Mesendoderm (in vitro differentiated cells): ENCODE results near the gene FBXW11.
A peak's percentile ranks its signal among the peaks of the same experiment; 100 is the strongest.

Experiments used
- DNase-seq: peaks from one replicate; pipeline ENCODE4 v3.0.0; 2013
- H2AK5ac ChIP-seq: 2 replicates; pipeline ENCODE4 v1.6.1; 2013; ENCODE audit warnings: low read length, inconsistent platforms
- H2BK120ac ChIP-seq: 2 replicates; pipeline ENCODE4 v1.6.1; 2013; ENCODE audit warnings: low read depth, mild to moderate bottlenecking, low read length, moderate library complexity, mixed read lengths
- H2BK15ac ChIP-seq: replicated peaks from 2 replicates; pipeline ENCODE4 v1.6.1; 2013; ENCODE audit warnings: low read depth, mild to moderate bottlenecking, moderate library complexity
- H2BK5ac ChIP-seq: 2 replicates; pipeline ENCODE4 v1.6.1; 2013; ENCODE audit warnings: low read length, inconsistent platforms
- H3K18ac ChIP-seq: 2 replicates; pipeline ENCODE4 v1.6.1; 2013; ENCODE audit warnings: mild to moderate bottlenecking, low read length, mixed read lengths
- H3K23ac ChIP-seq: one replicate; pipeline ENCODE4 v1.6.1; 2013; ENCODE audit warnings: low read length
- H3K27ac ChIP-seq: 2 replicates; pipeline ENCODE4 v1.5.1; 2013; ENCODE audit warnings: low read depth, mild to moderate bottlenecking, inconsistent platforms, low read length, moderate library complexity
- H3K27me3 ChIP-seq: 2 replicates; pipeline ENCODE4 v1.6.1; 2013; ENCODE audit warnings: low read length, control low read depth, mild to moderate bottlenecking, inconsistent platforms; ENCODE audit not compliant: insufficient read depth, poor library complexity
- H3K36me3 ChIP-seq: 2 replicates; pipeline ENCODE4 v1.6.1; 2013; ENCODE audit warnings: low read length, inconsistent platforms; ENCODE audit not compliant: control insufficient read depth, insufficient read depth
- H3K4ac ChIP-seq: one replicate; pipeline ENCODE4 v1.6.1; 2013; ENCODE audit warnings: low read depth, mild to moderate bottlenecking, low read length, moderate library complexity
- H3K4me1 ChIP-seq: 2 replicates; pipeline ENCODE4 v1.6.1; 2013; ENCODE audit warnings: low read depth, low read length, inconsistent platforms; ENCODE audit not compliant: control insufficient read depth
- H3K4me2 ChIP-seq: 2 replicates; pipeline ENCODE4 v1.6.1; 2013; ENCODE audit warnings: low read length
- H3K4me3 ChIP-seq: 2 replicates; pipeline ENCODE4 v1.5.1; 2013; ENCODE audit warnings: mild to moderate bottlenecking, low read length
- H3K56ac ChIP-seq: one replicate; pipeline ENCODE4 v1.6.1; 2013; ENCODE audit warnings: low read length
- H3K79me1 ChIP-seq: 2 replicates; pipeline ENCODE4 v1.6.1; 2013; ENCODE audit warnings: low read length, inconsistent platforms
- H3K79me2 ChIP-seq: 2 replicates; pipeline ENCODE4 v1.6.1; 2013; ENCODE audit warnings: mild to moderate bottlenecking, low read length; ENCODE audit not compliant: control insufficient read depth, insufficient read depth
- H3K9ac ChIP-seq: 2 replicates; pipeline ENCODE4 v1.6.1; 2013; ENCODE audit warnings: low read length, inconsistent platforms
- H4K5ac ChIP-seq: one replicate; pipeline ENCODE4 v1.6.1; 2013; ENCODE audit warnings: low read length
- H4K8ac ChIP-seq: one replicate; pipeline ENCODE4 v1.6.1; 2013; ENCODE audit warnings: low read depth, mild to moderate bottlenecking, control low read depth, low read length, moderate library complexity
- WGBS: extraction: QIAGEN DNeasy Blood & Tissue Kit; methylation state at CpG from one replicate; pipeline ENCODE4 v1.1.7; 2013; ENCODE audit warnings: low lambda C conversion rate, missing lambda C conversion rate; ENCODE audit not compliant: insufficient coverage; ENCODE audit errors: extremely low coverage; 5-methylcytosine and 5-hydroxymethylcytosine counted together

FBXW11 gene

DNA sequence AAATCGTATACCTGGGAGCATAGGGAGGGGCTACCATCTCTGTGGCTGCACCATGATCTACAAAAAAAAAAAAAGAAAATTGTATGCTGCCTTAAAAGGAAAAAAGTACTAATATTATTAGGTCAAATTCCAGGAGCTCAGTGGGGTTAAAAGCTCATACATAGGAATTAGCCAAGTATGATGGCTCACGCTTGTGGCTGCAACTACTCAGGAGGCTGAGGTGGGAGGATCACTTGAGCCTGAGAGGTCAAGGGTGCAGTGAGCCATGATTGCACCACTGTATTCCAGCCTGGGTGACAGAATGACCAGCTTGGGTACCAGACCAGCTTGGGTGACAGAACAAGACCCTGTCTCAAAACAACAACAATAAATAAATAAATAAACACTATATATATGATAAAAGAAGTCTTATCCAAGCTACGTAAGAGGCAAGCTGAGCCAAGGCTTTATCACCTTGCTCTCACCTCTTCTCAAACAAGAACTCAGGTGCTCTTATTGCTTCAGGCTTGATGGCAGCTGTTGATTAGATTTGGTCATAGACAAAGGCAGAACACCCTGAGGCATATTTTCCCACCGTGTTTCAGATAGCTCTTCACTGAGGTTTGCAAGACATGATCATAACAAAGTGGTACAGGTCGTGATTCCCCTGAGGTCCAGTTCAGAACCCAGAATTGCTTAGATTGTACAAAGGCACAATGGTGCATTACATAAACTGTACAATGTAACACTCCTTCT is 3.3 kb upstream of the FBXW11 start:
- no CpG with 5 or more reads among the region's 5 CpGs for WGBS
- Histone ChIP-seq H3K4me1 (peaks cover 12% of the 10 kb centered on the region), H3K79me2 (peaks cover 15% of the 10 kb centered on the region), H2BK5ac (no peak overlapping the region), H3K79me1 (peaks cover 4% of the 10 kb centered on the region), H3K18ac (no peak overlapping the region), H3K27ac (no peak overlapping the region), H3K23ac (no peak overlapping the region), H3K4ac (no peak overlapping the region), H3K4me3 (no peak overlapping the region), H2BK120ac (no peak overlapping the region), H3K9ac (no peak overlapping the region), H2AK5ac (no peak overlapping the region), H3K36me3 (no peaks in the 10 kb centered on the region), H3K56ac (no peak overlapping the region), H4K8ac (no peak overlapping the region), H3K27me3 (no peaks in the 10 kb centered on the region), H4K5ac (no peak overlapping the region), H2BK15ac (no peak overlapping the region), H3K4me2 (no peak overlapping the region)
- peak; percentile 35 for DNase-seq

DNA sequence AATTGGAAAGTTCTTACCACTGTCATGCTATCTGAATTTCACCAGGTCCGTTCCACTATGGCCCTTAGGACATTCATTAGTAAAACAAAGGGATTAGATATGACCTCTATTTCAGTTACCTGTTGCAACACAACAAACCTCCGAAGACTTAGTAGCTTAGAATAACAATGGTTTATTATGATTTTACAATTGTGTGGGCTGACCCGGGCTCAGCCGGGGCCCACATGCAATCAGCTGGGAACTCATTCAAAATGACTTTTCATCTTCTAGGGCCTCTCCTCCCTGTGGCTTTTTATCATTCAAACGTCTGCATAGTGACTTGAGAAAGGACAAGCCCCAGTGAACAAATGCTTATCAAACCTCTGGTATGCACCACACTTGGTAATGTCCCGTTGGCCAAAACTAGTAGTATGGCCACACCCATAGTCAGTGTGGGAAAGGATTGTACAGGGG is 2.3 kb upstream of the FBXW11 start:
- Histone ChIP-seq H3K4me3 (no peak overlapping the region), H3K79me2 (peaks cover 20% of the 10 kb centered on the region), H2AK5ac (no peak overlapping the region), H3K4me2 (no peak overlapping the region), H3K27me3 (no peaks in the 10 kb centered on the region), H4K5ac (no peak overlapping the region), H3K4me1 (peaks cover 12% of the 10 kb centered on the region), H2BK120ac (no peak overlapping the region), H2BK15ac (no peak overlapping the region), H4K8ac (no peak overlapping the region), H3K56ac (no peak overlapping the region), H3K27ac (peak overlapping the region; percentile 41), H3K79me1 (peaks cover 4% of the 10 kb centered on the region), H3K23ac (no peak overlapping the region), H3K18ac (no peak overlapping the region), H3K36me3 (no peaks in the 10 kb centered on the region), H3K4ac (no peak overlapping the region), H3K9ac (no peak overlapping the region), H2BK5ac (no peak overlapping the region)
- peak; percentile 90 for DNase-seq
- WGBS, result no CpG with 5 or more reads among the region's 6 CpGs

DNA sequence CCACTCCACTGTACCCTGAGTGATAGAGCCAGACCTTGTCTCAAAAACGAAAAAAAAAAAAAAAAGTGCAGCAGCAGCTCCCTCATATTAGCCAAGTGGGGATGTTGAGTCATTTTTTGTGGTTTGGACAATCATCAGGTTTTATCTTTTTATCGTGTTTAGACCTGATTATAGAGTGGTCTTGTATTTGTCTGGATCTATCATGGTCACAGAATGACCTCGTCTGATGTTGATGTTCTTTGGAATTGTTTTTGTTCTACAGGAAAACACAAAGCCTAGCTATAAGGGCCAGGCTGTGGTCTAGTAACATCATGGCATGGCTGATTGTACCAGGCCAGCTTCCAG is 1.6 kb upstream of the FBXW11 start:
- Histone ChIP-seq H3K27me3 (no peaks in the 10 kb centered on the region), H2BK15ac (no peak overlapping the region), H4K8ac (no peak overlapping the region), H3K9ac (no peak overlapping the region), H3K27ac (peak overlapping the region; percentile 41), H3K4ac (no peak overlapping the region), H3K79me2 (peaks cover 22% of the 10 kb centered on the region), H3K79me1 (peaks cover 4% of the 10 kb centered on the region), H3K18ac (no peak overlapping the region), H3K23ac (no peak overlapping the region), H3K4me1 (peaks cover 12% of the 10 kb centered on the region), H2BK120ac (no peak overlapping the region), H3K36me3 (no peaks in the 10 kb centered on the region), H3K4me2 (no peak overlapping the region), H4K5ac (no peak overlapping the region), H2AK5ac (no peak overlapping the region), H3K56ac (peak overlapping the region; percentile 51), H2BK5ac (no peak overlapping the region), H3K4me3 (no peak overlapping the region)
- no peak for DNase-seq
- no CpG with 5 or more reads among the region's 3 CpGs for WGBS

DNA sequence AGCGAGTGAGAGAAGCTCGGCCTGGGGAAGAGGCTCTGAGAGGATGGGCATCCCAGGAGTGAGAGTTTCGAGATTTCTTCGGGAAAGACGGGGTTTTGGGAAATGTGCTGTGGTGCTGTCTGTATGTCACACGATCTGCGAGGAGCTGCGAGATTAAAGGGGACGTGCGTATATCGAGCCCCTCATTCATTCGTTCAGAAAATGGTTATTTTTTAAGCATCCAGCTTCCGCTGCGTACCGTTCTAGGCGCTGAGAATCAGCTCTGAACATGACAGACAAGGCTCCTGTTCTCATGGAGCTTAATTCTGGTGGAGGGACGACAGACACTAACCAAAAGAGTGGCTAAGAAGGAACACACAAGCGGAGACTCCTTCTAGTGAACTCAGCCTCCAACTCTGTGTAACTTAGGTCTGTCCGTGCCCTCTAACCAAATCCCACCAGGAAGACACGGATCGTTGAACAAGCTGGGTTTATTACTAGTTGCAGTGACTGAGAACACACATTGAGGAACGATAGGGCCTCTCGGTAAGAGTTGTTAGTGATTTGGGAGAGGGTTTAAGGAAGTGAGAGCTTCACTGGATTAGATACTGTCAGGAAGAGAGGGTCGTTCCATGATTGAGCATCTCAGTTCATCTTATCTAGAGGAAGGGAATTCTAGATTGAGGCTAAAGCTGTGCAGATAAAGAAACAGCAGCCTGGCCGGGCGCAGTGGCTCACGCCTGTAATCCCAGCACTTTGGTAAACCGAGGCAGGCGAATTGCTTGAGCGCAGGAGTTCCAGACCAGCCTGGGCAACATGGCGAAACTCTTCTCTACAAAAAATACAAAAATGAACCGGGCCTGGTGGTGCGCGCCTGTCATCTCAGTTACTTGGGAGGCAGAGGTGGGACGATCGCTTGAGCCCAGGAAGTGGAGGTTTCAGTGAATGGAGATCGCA is 1.0 kb upstream of the FBXW11 start:
- Histone ChIP-seq H3K4ac (peak overlapping the region; percentile 37), H3K4me2 (peak overlapping the region; percentile 94), H3K27ac (peak overlapping the region; percentile 41), H3K36me3 (no peaks in the 10 kb centered on the region), H3K79me1 (peaks cover 4% of the 10 kb centered on the region), H3K18ac (peak overlapping the region; percentile 62), H3K4me3 (peak overlapping the region; percentile 77), H2AK5ac (no peak overlapping the region), H4K8ac (no peak overlapping the region), H3K9ac (peak overlapping the region; percentile 79), H2BK120ac (no peak overlapping the region), H3K56ac (peak overlapping the region; percentile 96), H4K5ac (peak overlapping the region; percentile 27), H3K4me1 (peaks cover 12% of the 10 kb centered on the region), H3K79me2 (peaks cover 27% of the 10 kb centered on the region), H3K27me3 (no peaks in the 10 kb centered on the region), H2BK5ac (peak overlapping the region; percentile 33), H3K23ac (no peak overlapping the region), H2BK15ac (no peak overlapping the region)
- no CpG with 5 or more reads among the region's 37 CpGs for WGBS
- peak; percentile 74 for DNase-seq

DNA sequence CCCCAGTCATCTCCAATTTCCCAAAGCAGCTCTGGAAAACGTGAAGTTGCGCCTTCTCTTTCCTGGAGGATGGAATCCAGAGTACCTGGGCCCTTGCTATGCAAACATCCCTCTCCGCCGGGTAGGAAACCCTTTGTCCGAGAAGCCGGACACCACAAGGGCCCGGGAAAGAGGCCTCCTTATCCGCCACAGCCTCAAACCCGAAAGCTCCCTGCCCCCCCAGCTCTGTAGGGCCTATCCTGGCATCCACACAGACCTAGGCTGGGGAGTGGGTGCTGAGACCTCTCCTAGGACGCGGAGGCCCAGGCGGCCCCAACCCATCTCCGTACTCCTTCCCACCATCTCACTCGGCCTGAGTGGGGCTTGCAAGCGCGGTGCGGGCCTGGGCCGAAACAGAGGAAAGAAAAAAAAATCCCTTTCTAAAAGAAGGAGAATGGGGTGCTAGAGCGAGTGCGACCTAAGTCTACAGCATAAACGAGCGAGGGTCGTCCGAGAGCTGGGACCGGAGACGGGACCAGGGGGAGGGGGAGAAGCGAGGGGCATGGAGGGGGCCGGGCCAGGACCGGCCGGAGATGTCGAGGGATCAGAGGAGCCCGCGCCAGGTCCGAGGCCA is 624 bp downstream of the FBXW11 start:
- Histone ChIP-seq H3K56ac (peak overlapping the region; percentile 96), H3K4ac (peak overlapping the region; percentile 58), H3K4me2 (peak overlapping the region; percentile 79), H3K23ac (no peak overlapping the region), H3K9ac (peak overlapping the region; percentile 95), H2BK15ac (no peak overlapping the region), H4K8ac (no peak overlapping the region), H2BK5ac (peak overlapping the region; percentile 47), H3K79me1 (peaks cover 6% of the 10 kb centered on the region), H3K18ac (peak overlapping the region; percentile 51), H3K4me1 (peaks cover 12% of the 10 kb centered on the region), H2AK5ac (no peak overlapping the region), H4K5ac (no peak overlapping the region), H3K4me3 (peak overlapping the region; percentile 95), H3K27me3 (no peaks in the 10 kb centered on the region), H3K36me3 (no peaks in the 10 kb centered on the region), H2BK120ac (no peak overlapping the region), H3K27ac (peak overlapping the region; percentile 88), H3K79me2 (peaks cover 39% of the 10 kb centered on the region)
- no CpG with 5 or more reads among the region's 34 CpGs for WGBS
- DNase-seq, result peak; percentile 71
